HL-60/S4 treated with phorbol 12-myristate 13-acetate at 8.2 ng/mL for 4 days and 3 days (cell line): ENCODE measurements around the gene PTEN.

Source experiments
- in situ Hi-C: fragments of 300-500 bp; cut with MboI; formaldehyde crosslinking; loops from 2 replicates; pipeline ENCODE4 v1.15.0; 2022; ENCODE audit warnings: low sequenced_read_pairs

Gene PTEN

GRCh38 chr10:87915406-87915805, 52.0 kb downstream of the PTEN start:
- in situ Hi-C loops: no loop called here

- in situ Hi-C loops: no loop called here
Observed at GRCh38 chr10:87915989-87916388, 52.6 kb downstream of the PTEN start.

GRCh38 chr10:87916515-87916914, 53.1 kb downstream of the PTEN start:
- in situ Hi-C loops: no loop called here

GRCh38 chr10:87918254-87918859, 54.9 kb downstream of the PTEN start:
- in situ Hi-C loops: no loop called here

- in situ Hi-C loops: no loop called here
Observed at GRCh38 chr10:87920538-87920937, 57.1 kb downstream of the PTEN start.

- in situ Hi-C loops: no loop called here
Observed at GRCh38 chr10:87921931-87922688, 58.7 kb downstream of the PTEN start.

GRCh38 chr10:87923233-87923632, 59.8 kb downstream of the PTEN start:
- in situ Hi-C loops: no loop called here

GRCh38 chr10:87925570-87925969, 62.1 kb downstream of the PTEN start:
- in situ Hi-C loops: no loop called here

- in situ Hi-C loops: no loop called here
Observed at GRCh38 chr10:87927091-87927490, 63.7 kb downstream of the PTEN start.

GRCh38 chr10:87928996-87929395, 65.6 kb downstream of the PTEN start:
- in situ Hi-C loops: no loop called here

GRCh38 chr10:87930141-87930540, 66.7 kb downstream of the PTEN start:
- in situ Hi-C loops: no loop called here

- in situ Hi-C loops: no loop called here
Observed at GRCh38 chr10:87930934-87931835, 67.8 kb downstream of the PTEN start.

- in situ Hi-C loops: no loop called here
Observed at GRCh38 chr10:87931836-87932230, 68.4 kb downstream of the PTEN start.

- in situ Hi-C loops: no loop called here
Observed at GRCh38 chr10:87935290-87936141, 72.1 kb downstream of the PTEN start.

- in situ Hi-C loops: no loop called here
Observed at GRCh38 chr10:87940210-87940609, 76.8 kb downstream of the PTEN start.

- in situ Hi-C loops: no loop called here
Observed at GRCh38 chr10:87942884-87943527, 79.6 kb downstream of the PTEN start.

GRCh38 chr10:87945984-87946383, 82.6 kb downstream of the PTEN start:
- in situ Hi-C loops: no loop called here

GRCh38 chr10:87952612-87953011, 89.2 kb downstream of the PTEN start:
- in situ Hi-C loops: no loop called here

GRCh38 chr10:87956055-87956454, 92.6 kb downstream of the PTEN start:
- in situ Hi-C loops: no loop called here

- in situ Hi-C loops: no loop called here
Observed at GRCh38 chr10:87957702-87958101, 94.3 kb downstream of the PTEN start.
